GM12878 (cell line): ENCODE measurements around the gene PLCG2. TPM values are rescaled to one million over a fixed set of nuclear protein-coding genes. Genes with fewer than 3 reads are reported as not detected.

ENCODE experiments used
- ATAC-seq: fragments of 200-7000 bp; cut with Tn5 transposase; 3 replicates; pipeline ENCODE4 v1.9.1; 2020; ENCODE audit warnings: mild to moderate bottlenecking, moderate library complexity
- BruUV-seq: library from RNA; stranded (reverse); fragments of 400-500 nt; replicated peaks from 2 replicates; lab custom pipeline; 2021; lab: Mats Ljungman, UMichigan
- CTCF ChIA-PET: fragments of 300-600 bp; sonication (Branson Sonifier 250); formaldehyde crosslinking; extraction: SDS; loops from one replicate; lab custom pipeline; 2021; ENCODE audit warnings: inconsistent platforms; lab: Yijun Ruan, JAX
- POLR2A ChIA-PET: fragments of 350-600 bp; formaldehyde crosslinking; extraction: SDS; loops from one replicate; lab custom pipeline; 2021; ENCODE audit warnings: inconsistent platforms; lab: Charles Lee
- RAD21 ChIA-PET: fragments of 300-600 bp; sonication (Branson Sonifier 250); formaldehyde crosslinking; loops from one replicate; lab custom pipeline; 2023; ENCODE audit warnings: antibody characterized with exemption; ENCODE audit not compliant: unreplicated experiment; lab: Charles Lee
- SMC1A ChIA-PET: fragments of 300-600 bp; sonication (Branson Sonifier 250); formaldehyde crosslinking; loops from one replicate; lab custom pipeline; 2023; ENCODE audit not compliant: unreplicated experiment, uncharacterized antibody; lab: Charles Lee
- DNase-seq: peaks from one replicate; pipeline ENCODE4 v3.0.0-alpha.2; 2011; ENCODE audit warnings: low read depth, low spot score
- FAIRE-seq: peaks from 3 replicates; lab custom pipeline; 2011; peaks lifted over from hg19 to GRCh38; lab: Jason Lieb, UNC
- H2AFZ ChIP-seq: 2 replicates; pipeline ENCODE4 v1.6.0; 2011; ENCODE audit warnings: low read depth, low read length, control low read depth; ENCODE audit not compliant: control insufficient read depth
- H3K27ac ChIP-seq: 2 replicates; pipeline ENCODE4 v1.5.1; 2011; ENCODE audit warnings: control low read depth; ENCODE audit not compliant: control insufficient read depth, insufficient read depth
- H3K27me3 ChIP-seq, 2 experiments: replicated peaks in 1 of 2; 2 replicates each; pipeline versions ENCODE4 v1.6.0 to v1.6.1; 2011; ENCODE audit warnings: low read length in 1 of 2; ENCODE audit not compliant: control insufficient read depth in 2 of 2, insufficient read depth in 2 of 2
- H3K36me3 ChIP-seq, 2 experiments: 2 replicates each; pipeline ENCODE4 v1.5.1; 2011; ENCODE audit warnings: low read length in 1 of 2; ENCODE audit not compliant: control insufficient read depth in 2 of 2, insufficient read depth in 2 of 2
- H3K4me1 ChIP-seq: 2 replicates; pipeline ENCODE4 v1.6.1; 2011; ENCODE audit warnings: mild to moderate bottlenecking, low read length, moderate library complexity, mixed read lengths; ENCODE audit not compliant: control insufficient read depth, insufficient read depth
- H3K4me2 ChIP-seq: 2 replicates; pipeline ENCODE4 v1.6.0; 2011; ENCODE audit warnings: control low read depth; ENCODE audit not compliant: control insufficient read depth, insufficient read depth
- H3K4me3 ChIP-seq: fragments of 200-600 bp; sonication (generic); 2 replicates; pipeline ENCODE4 v1.5.1; 2016
- H3K79me2 ChIP-seq: 2 replicates; pipeline ENCODE4 v1.6.0; 2011; ENCODE audit warnings: low read length; ENCODE audit not compliant: control insufficient read depth, insufficient read depth
- H3K9ac ChIP-seq: 2 replicates; pipeline ENCODE4 v1.8.0; 2011; ENCODE audit warnings: low read length, control low read depth, mixed read lengths; ENCODE audit not compliant: control insufficient read depth, insufficient read depth
- H3K9me3 ChIP-seq: replicated peaks from 3 replicates; pipeline ENCODE4 v1.5.1; 2011; ENCODE audit warnings: mild to moderate bottlenecking, low read length; ENCODE audit not compliant: control insufficient read depth, insufficient read depth
- H4K20me1 ChIP-seq: 2 replicates; pipeline ENCODE4 v1.6.0; 2011; ENCODE audit not compliant: control insufficient read depth, insufficient read depth
- BCL11A ChIP-seq: IDR thresholded peaks from 2 replicates; pipeline ENCODE4 v1.6.1; 2011; ENCODE audit warnings: low read depth, low read length
- CHD4 ChIP-seq: fragments of 200-600 bp; sonication (generic); IDR thresholded peaks from 2 replicates; pipeline ENCODE4 v1.6.1; 2016; ENCODE audit warnings: mild to moderate bottlenecking
- HDAC2 ChIP-seq: fragments of 200-600 bp; sonication (generic); IDR thresholded peaks from 2 replicates; pipeline ENCODE4 v1.6.1; 2017
- IKZF1 ChIP-seq: fragments of 450-650 bp; conservative IDR thresholded peaks from 2 replicates; pipeline ENCODE4 v1.6.1; 2017; ENCODE audit warnings: antibody characterized with exemption, mild to moderate bottlenecking
- IKZF2 ChIP-seq, 2 experiments: fragments of 450-650 bp; IDR thresholded peaks; 2 replicates each; pipeline ENCODE4 v1.6.1; 2017; ENCODE audit warnings: mild to moderate bottlenecking in 2 of 2, moderate library complexity in 2 of 2
- IRF4 ChIP-seq: IDR thresholded peaks from 2 replicates; pipeline ENCODE4 v1.6.1; 2011; ENCODE audit warnings: low read depth, low read length
- JUND ChIP-seq: IDR thresholded peaks from 2 replicates; pipeline ENCODE4 v1.6.1; 2012; ENCODE audit warnings: low read depth, mild to moderate bottlenecking, low read length, improper control_type of control experiment, moderate library complexity
- KLF5 ChIP-seq: fragments of 450-650 bp; IDR thresholded peaks from 2 replicates; pipeline ENCODE4 v1.6.1; 2014; ENCODE audit warnings: mild to moderate bottlenecking; ENCODE audit not compliant: partially characterized antibody
- MTA3 ChIP-seq: IDR thresholded peaks from 2 replicates; pipeline ENCODE4 v1.6.1; 2012; ENCODE audit warnings: low read length, inconsistent platforms, borderline replicate concordance
- NFIC ChIP-seq: IDR thresholded peaks from 2 replicates; pipeline ENCODE4 v1.6.1; 2012; ENCODE audit warnings: low read depth, mild to moderate bottlenecking, inconsistent platforms, low read length, moderate library complexity
- NR2F1 ChIP-seq: fragments of 450-650 bp; conservative IDR thresholded peaks from 2 replicates; pipeline ENCODE4 v1.6.1; 2017; ENCODE audit warnings: mild to moderate bottlenecking
- RAD51 ChIP-seq: fragments of 450-650 bp; IDR thresholded peaks from 2 replicates; pipeline ENCODE4 v1.6.1; 2016; ENCODE audit warnings: moderate library complexity, mild to moderate bottlenecking, inconsistent platforms
- RUNX3 ChIP-seq: IDR thresholded peaks from 2 replicates; pipeline ENCODE4 v1.6.1; 2012; ENCODE audit warnings: low read length, inconsistent platforms
- SKIL ChIP-seq: fragments of 450-650 bp; IDR thresholded peaks from 2 replicates; pipeline ENCODE4 v1.6.1; 2017; ENCODE audit warnings: mild to moderate bottlenecking, low read depth, inconsistent platforms; ENCODE audit not compliant: poor library complexity, severe bottlenecking
- SMAD5 ChIP-seq: IDR thresholded peaks from 2 replicates; pipeline ENCODE4 v1.6.1; 2016; ENCODE audit warnings: antibody characterized with exemption, low read depth
- TARDBP ChIP-seq: IDR thresholded peaks from 2 replicates; pipeline ENCODE4 v1.6.1; 2016; ENCODE audit warnings: borderline replicate concordance
- TCF3 ChIP-seq: IDR thresholded peaks from 2 replicates; pipeline ENCODE4 v1.6.1; 2012; ENCODE audit warnings: low read depth, mild to moderate bottlenecking, low read length, borderline replicate concordance; ENCODE audit not compliant: insufficient read depth
- ZSCAN29 ChIP-seq: fragments of 450-650 bp; IDR thresholded peaks from 2 replicates; pipeline ENCODE4 v1.6.1; 2017; ENCODE audit warnings: mild to moderate bottlenecking, moderate library complexity
- WGBS: methylation state at CpG from one replicate; pipeline ENCODE4 v1.1.6; 2016; ENCODE audit warnings: low lambda C conversion rate; ENCODE audit not compliant: insufficient replicate concordance, insufficient coverage; ENCODE audit errors: missing lambda C conversion rate; 5-methylcytosine and 5-hydroxymethylcytosine counted together
- in situ Hi-C: fragments of 300-500 bp; cut with MboI; formaldehyde crosslinking; loops from 9 replicates; pipeline ENCODE4 v1.14.3; 2018; ENCODE audit warnings: mixed read lengths
- intact Hi-C: fragments of 100-400 bp; cut with micrococcal nuclease; formaldehyde crosslinking; loops from one replicate; pipeline ENCODE4 v1.14.2; 2022; ENCODE audit not compliant: unreplicated experiment
- polyA plus RNA-seq, 11 experiments: library from polyadenylated mRNA; depleted of rRNA in 4 of 11; unstranded in 6 of 11; stranded (reverse) in 5 of 11; fragments of >200 nt; fragmentation: Nextera tagmentation in 4 of 11; fragmentation: Illumina TruSeq in 1 of 11; extraction: Ambion mirVana in 4 of 11; extraction: Trizol in 1 of 11; gene quantifications; 1 replicate in 1 of 11; 2 replicates in 10 of 11; pipeline versions ENCODE4 v1.2.1 to v1.2.3, GENCODE V29; 2011 to 2016; ENCODE audit warnings: inconsistent platforms in 2 of 11, missing spikeins in 2 of 11, low read depth in 1 of 11
- total RNA-seq, 4 experiments: library from RNA; depleted of rRNA in 3 of 4; stranded (reverse); fragments of >200 nt in 3 of 4; fragmentation: Illumina TruSeq in 1 of 4; extraction: Trizol in 1 of 4; gene quantifications; 2 replicates each; pipeline versions ENCODE4 v1.2.1 to v1.2.3, GENCODE V29; 2013 to 2021
- TF ChIP-seq, protein P1 (sequence below): fragments of 450-650 bp; IDR thresholded peaks from 2 replicates; pipeline ENCODE4 v1.6.1; 2017; ENCODE audit warnings: low read depth, mild to moderate bottlenecking, moderate library complexity
- TF ChIP-seq, protein P2 (sequence below): IDR thresholded peaks from 2 replicates; pipeline ENCODE4 v1.6.1; 2012; ENCODE audit warnings: low read depth, low read length, improper control_type of control experiment

PLCG2 gene
- total and polyA plus RNA-seq, 10 of the 15 experiments (the other 5 are each of a cell fraction or from before 2014, with no cell fraction given): 47.6 to 256 (median 149) TPM

GRCh38 chr16:81836279-81837054, 57.4 kb downstream of the PLCG2 start (continued):
- TF ChIP-seq NR2F1 (peak; percentile 57), RAD51 (no peak), MTA3 (no peak), TARDBP (0 out of 2 replicates have a peak, but pooled peaks have one; percentile 46), HDAC2 (no peak)

GRCh38 chr16:81837312-81837751, 58.2 kb downstream of the PLCG2 start:
- no peak for DNase-seq
- Histone ChIP-seq H3K9ac (peak overlapping the region; percentile 31), H3K4me1 (peaks cover 89% of the 10 kb centered on the region), H3K27me3 (no peaks in the 10 kb centered on the region), H3K36me3 (peaks cover 18 to 19% of the 10 kb centered on the region in 2 experiments), H3K27ac (peak overlapping the region; percentile 86), H3K79me2 (peaks cover 88% of the 10 kb centered on the region), H2AFZ (no peak overlapping the region), H4K20me1 (no peaks in the 10 kb centered on the region), H3K4me2 (peak overlapping the region; percentile 94), H3K9me3 (no peaks in the 10 kb centered on the region), H3K4me3 (peak overlapping the region; percentile 17; the same call in 1 of the 2 replicates)
- 2% methylated on average over 9 of the region's 9 CpGs for WGBS
- RAD21 ChIA-PET: interaction anchor here (0.7 to 5.0 kb wide), 8 partner anchors 14 to 41 kb away, joined by 3 to 32 read pairs (median 4); no protein-coding TSS in a partner anchor
- in situ Hi-C loops: no loop called here
- no TSS peak for BruUV-seq
- CTCF ChIA-PET: interaction anchor here (6.7 kb wide), 1 partner anchor 36 kb away, joined by 32 read pairs; no protein-coding TSS in a partner anchor
- SMC1A ChIA-PET: interaction anchor here (0.8 to 14.0 kb wide), 7 partner anchors 13 to 57 kb away, joined by 3 to 135 read pairs (median 4); no protein-coding TSS in a partner anchor
- POLR2A ChIA-PET: interaction anchor here (0.6 to 1.2 kb wide), 2 partner anchors 20 to 39 kb away, joined by 3 read pairs; no protein-coding TSS in a partner anchor
- FAIRE-seq: no peak
- ATAC-seq: peak; percentile 30
- intact Hi-C loops: loop anchor here (1.0 to 2.0 kb wide), 2 partner anchors 15 to 39 kb away; no protein-coding TSS in a partner anchor
- no peak for TF ChIP-seq SKIL
- TF ChIP-seq JUND: no peak
- TF ChIP-seq ZSCAN29: no peak
- TF ChIP-seq IKZF2 (IDR thresholded peaks at IDR 0.05): peak; percentile 61 to 66; a peak in 2 of 4 replicates
- TF ChIP-seq RUNX3: peak; percentile 88
- peak; percentile 39; the same call in 1 of the 2 replicates for TF ChIP-seq NFIC
- peak; percentile 65; the same call in 1 of the 2 replicates for TF ChIP-seq BCL11A
- TF ChIP-seq KLF5: no peak
- TF ChIP-seq CHD4: 0 out of 2 replicates have a peak, but pooled peaks have one; percentile 53
- TF ChIP-seq IRF4: peak; percentile 65; the same call in 1 of the 2 replicates
- no peak for TF ChIP-seq SMAD5
- peak; percentile 76 for TF ChIP-seq IKZF1
- TF ChIP-seq, protein P1, sequence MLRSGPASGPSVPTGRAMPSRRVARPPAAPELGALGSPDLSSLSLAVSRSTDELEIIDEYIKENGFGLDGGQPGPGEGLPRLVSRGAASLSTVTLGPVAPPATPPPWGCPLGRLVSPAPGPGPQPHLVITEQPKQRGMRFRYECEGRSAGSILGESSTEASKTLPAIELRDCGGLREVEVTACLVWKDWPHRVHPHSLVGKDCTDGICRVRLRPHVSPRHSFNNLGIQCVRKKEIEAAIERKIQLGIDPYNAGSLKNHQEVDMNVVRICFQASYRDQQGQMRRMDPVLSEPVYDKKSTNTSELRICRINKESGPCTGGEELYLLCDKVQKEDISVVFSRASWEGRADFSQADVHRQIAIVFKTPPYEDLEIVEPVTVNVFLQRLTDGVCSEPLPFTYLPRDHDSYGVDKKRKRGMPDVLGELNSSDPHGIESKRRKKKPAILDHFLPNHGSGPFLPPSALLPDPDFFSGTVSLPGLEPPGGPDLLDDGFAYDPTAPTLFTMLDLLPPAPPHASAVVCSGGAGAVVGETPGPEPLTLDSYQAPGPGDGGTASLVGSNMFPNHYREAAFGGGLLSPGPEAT: peak; percentile 45; the same call in 1 of the 2 replicates
- TF ChIP-seq, protein P2, sequence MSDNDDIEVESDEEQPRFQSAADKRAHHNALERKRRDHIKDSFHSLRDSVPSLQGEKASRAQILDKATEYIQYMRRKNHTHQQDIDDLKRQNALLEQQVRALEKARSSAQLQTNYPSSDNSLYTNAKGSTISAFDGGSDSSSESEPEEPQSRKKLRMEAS: no peak
- peak; percentile 84; the same call in 1 of the 2 replicates for TF ChIP-seq TCF3
